ENCODE results near the gene MYADM. TPM values are rescaled to one million over a fixed set of nuclear protein-coding genes. Genes with fewer than 3 reads are reported as not detected.

The MYADM gene
- polyA plus RNA-seq, 3 donors, result 162 to 310 (median 254) TPM

GRCh38 chr19:53866865-53867224 is 838 bp upstream of the MYADM start:
- WGBS (ENCODE audit: insufficient coverage), result 61% methylated on average over 12 of the region's 14 CpGs
- peak in 1 of 3 donors; percentile 23 for DNase-seq
- H4K20me1 ChIP-seq (ENCODE audit: insufficient read depth, low read length), result peaks cover 30% of the 10 kb centered on the region
- H3K4me1 Mint-ChIP-seq, result peaks cover 44% of the 10 kb centered on the region
- H3K36me3 Mint-ChIP-seq, result peaks cover 10 to 14% of the 10 kb centered on the region in 2 donors
- H3K9me3 Mint-ChIP-seq, result peaks cover 0 to 10% (median 1%) of the 10 kb centered on the region in 7 donors
- H3K4me2 ChIP-seq (replicated peaks; ENCODE audit: extremely low read depth, low read length, poor library complexity, severe bottlenecking), result peak overlapping the region; percentile 85
- no peak overlapping the region for H2AFZ ChIP-seq (ENCODE audit: insufficient read depth, low read depth, low read length, poor library complexity, severe bottlenecking)
- no peaks in the 10 kb centered on the region for H3K27me3 ChIP-seq (ENCODE audit: control insufficient read depth in 2 of 2, insufficient read depth in 2 of 2, low read length in 2 of 2)
- peak overlapping the region; percentile 99 for H3K27ac ChIP-seq (ENCODE audit: low read depth in 1 of 2, low read length in 2 of 2)
- peaks cover 2 to 21% (median 19%) of the 10 kb centered on the region in 3 donors for H3K27me3 Mint-ChIP-seq (ENCODE audit: low read depth in 3 of 3)
- peak overlapping the region; percentile 91 to 99 for H3K4me3 Mint-ChIP-seq
- no peak for TF ChIP-seq CTCF (IDR thresholded peaks at IDR 0.05)
- no peaks in the 10 kb centered on the region for H3K36me3 ChIP-seq (replicated peaks in 1 of 2; ENCODE audit: control insufficient read depth in 1 of 2, insufficient read depth in 2 of 2, low read length in 2 of 2)
- no peaks in the 10 kb centered on the region for H3K9me3 ChIP-seq (replicated peaks in 1 of 2; ENCODE audit: control insufficient read depth in 1 of 2, insufficient read depth in 1 of 2, low read length in 2 of 2)
- H3K27ac Mint-ChIP-seq, result peak overlapping the region; percentile 96 to 100 (median 99)
- peaks cover 38% of the 10 kb centered on the region for H3K79me2 ChIP-seq (ENCODE audit: insufficient read depth, low read length)
- peak overlapping the region; percentile 23 to 69 (median 43) for H3K4me3 ChIP-seq (replicated peaks in 1 of 3; ENCODE audit: low read depth in 2 of 3, low read length in 3 of 3)
- peak overlapping the region; percentile 90 for H3K9ac ChIP-seq (ENCODE audit: insufficient read depth, low read length, poor library complexity, severe bottlenecking)
- intact Hi-C loops (cut with micrococcal nuclease), result loop anchor here in 1 of 2 donors (2.0 kb wide), 1 partner anchor 24 kb away; no protein-coding TSS in a partner anchor
- peaks cover 40 to 46% of the 10 kb centered on the region in 2 donors for H3K4me1 ChIP-seq (ENCODE audit: control insufficient read depth in 1 of 2, insufficient read depth in 2 of 2, low read length in 2 of 2)

GRCh38 chr19:53868091-53868891 is 608 bp downstream of the MYADM start:
- Histone ChIP-seq H3K36me3 (replicated peaks in 1 of 2; ENCODE audit: control insufficient read depth in 1 of 2, insufficient read depth in 2 of 2, low read length in 2 of 2) (peaks cover 9 to 11% of the 10 kb centered on the region in 2 donors), H4K20me1 (ENCODE audit: insufficient read depth, low read length) (peaks cover 44% of the 10 kb centered on the region), H3K4me1 (ENCODE audit: control insufficient read depth in 1 of 2, insufficient read depth in 2 of 2, low read length in 2 of 2) (peaks cover 53 to 60% of the 10 kb centered on the region in 2 donors), H2AFZ (ENCODE audit: insufficient read depth, low read depth, low read length, poor library complexity, severe bottlenecking) (no peak overlapping the region), H3K9me3 (replicated peaks in 1 of 2; ENCODE audit: control insufficient read depth in 1 of 2, insufficient read depth in 1 of 2, low read length in 2 of 2) (no peaks in the 10 kb centered on the region), H3K4me2 (replicated peaks; ENCODE audit: extremely low read depth, low read length, poor library complexity, severe bottlenecking) (peak overlapping the region; percentile 85), H3K9ac (ENCODE audit: insufficient read depth, low read length, poor library complexity, severe bottlenecking) (peak overlapping the region; percentile 99), H3K27ac (ENCODE audit: low read depth in 1 of 2, low read length in 2 of 2) (peak overlapping the region; percentile 99), H3K79me2 (ENCODE audit: insufficient read depth, low read length) (peaks cover 52% of the 10 kb centered on the region), H3K27me3 (ENCODE audit: control insufficient read depth in 2 of 2, insufficient read depth in 2 of 2, low read length in 2 of 2) (no peaks in the 10 kb centered on the region), H3K4me3 (replicated peaks in 1 of 3; ENCODE audit: low read depth in 2 of 3, low read length in 3 of 3) (peak overlapping the region; percentile 77 to 100 (median 100))
- 0% methylated on average over 18 of the region's 37 CpGs for WGBS (ENCODE audit: insufficient coverage)
- TF ChIP-seq CTCF (IDR thresholded peaks at IDR 0.05), result no peak
- peaks cover 57% of the 10 kb centered on the region for H3K4me1 Mint-ChIP-seq
- intact Hi-C loops (cut with micrococcal nuclease), result no loop called here
- peak overlapping the region; percentile 97 to 100 (median 99) for H3K27ac Mint-ChIP-seq
- H3K36me3 Mint-ChIP-seq, result peaks cover 19 to 29% of the 10 kb centered on the region in 2 donors
- H3K4me3 Mint-ChIP-seq, result peak overlapping the region; percentile 97 to 99
- peaks cover 0 to 13% (median under 1%) of the 10 kb centered on the region in 7 donors for H3K9me3 Mint-ChIP-seq
- peak; percentile 52 to 67 (median 56) for DNase-seq
- H3K27me3 Mint-ChIP-seq (ENCODE audit: low read depth in 3 of 3), result peaks cover 0 to 20% (median 13%) of the 10 kb centered on the region in 3 donors
